A549 (cell line): Measurements from ENCODE around the gene PRKCG. TPM values are rescaled to one million over a fixed set of nuclear protein-coding genes. Genes with fewer than 3 reads are reported as not detected.

Source experiments
- ATAC-seq, 2 experiments: fragments of 200-7000 bp in 1 of 2; fragments of >200 bp in 1 of 2; cut with Nextera tagmentation in 1 of 2; cut with Tn5 transposase in 1 of 2; 3 replicates each; pipeline versions ENCODE4 v1.8.0 to v1.9.1; 2018 to 2020; ENCODE audit warnings: mild to moderate bottlenecking in 1 of 2, moderate library complexity in 1 of 2
- CTCF ChIA-PET: fragments of 300-600 bp; sonication (Branson Sonifier 250); formaldehyde crosslinking; extraction: SDS; loops from one replicate; lab custom pipeline; 2021; ENCODE audit warnings: antibody characterized with exemption, inconsistent platforms; lab: Yijun Ruan, JAX
- POLR2A ChIA-PET: fragments of 350-600 bp; formaldehyde crosslinking; extraction: SDS; loops from one replicate; lab custom pipeline; 2021; ENCODE audit warnings: antibody characterized with exemption, inconsistent platforms; lab: Yijun Ruan, JAX
- DNase-seq, 2 experiments: peaks; one replicate each; pipeline versions ENCODE4 v3.0.0 to v3.0.0-alpha.2; 2011 to 2016; ENCODE audit warnings: low read depth in 1 of 2, low spot score in 1 of 2
- FAIRE-seq: peaks from 2 replicates; lab custom pipeline; 2011; peaks lifted over from hg19 to GRCh38; lab: Jason Lieb, UNC
- H3K27ac ChIP-seq, 2 experiments: fragments of >200 bp; sonication (Bioruptor Twin); formaldehyde crosslinking; 3 replicates each; pipeline ENCODE4 v1.5.1; 2016 to 2017
- H3K4me1 ChIP-seq: fragments of >200 bp; sonication (Bioruptor Twin); formaldehyde crosslinking; 3 replicates; pipeline ENCODE4 v1.6.1; 2016
- H3K4me2 ChIP-seq: fragments of >200 bp; sonication (Bioruptor Twin); formaldehyde crosslinking; 3 replicates; pipeline ENCODE4 v1.6.1; 2016
- H3K4me3 ChIP-seq: fragments of >200 bp; sonication (Bioruptor Twin); formaldehyde crosslinking; 3 replicates; pipeline ENCODE4 v1.5.1; 2016
- H3K9me3 ChIP-seq: fragments of >200 bp; sonication (Bioruptor Twin); formaldehyde crosslinking; 3 replicates; pipeline ENCODE4 v1.6.1; 2016
- ATOH8 ChIP-seq: fragments of 250-450 bp; sonication (Bioruptor Pico); IDR thresholded peaks from 2 replicates; pipeline ENCODE4 v1.5.0; 2020; ENCODE audit warnings: low read depth, mild to moderate bottlenecking, moderate library complexity
- BCL3 ChIP-seq: fragments of >200 bp; sonication (Bioruptor Twin); formaldehyde crosslinking; IDR thresholded peaks from 3 replicates; pipeline ENCODE4 v1.6.1; 2016
- BHLHE40 ChIP-seq: IDR thresholded peaks from 2 replicates; pipeline ENCODE4 v1.6.1; 2012; ENCODE audit warnings: low read depth, low read length, inconsistent platforms
- CBX8 ChIP-seq: fragments of 200-600 bp; sonication (generic); IDR thresholded peaks from 2 replicates; pipeline ENCODE4 v1.6.1; 2016
- CEBPB ChIP-seq, 2 experiments: fragments of >200 bp in 1 of 2; sonication (Bioruptor Twin) in 1 of 2; formaldehyde crosslinking in 1 of 2; IDR thresholded peaks; 2 replicates each; pipeline ENCODE4 v1.6.1; 2012 to 2016
- CTCF ChIP-seq: fragments of >200 bp; sonication (Bioruptor Twin); formaldehyde crosslinking; IDR thresholded peaks from 3 replicates; pipeline ENCODE4 v1.5.1; 2016
- E2F6 ChIP-seq: IDR thresholded peaks from 2 replicates; pipeline ENCODE4 v1.6.1; 2012; ENCODE audit warnings: low read depth, borderline replicate concordance
- ELK1 ChIP-seq: fragments of 150-350 bp; IDR thresholded peaks from 2 replicates; pipeline ENCODE4 v1.6.1; 2014; ENCODE audit warnings: low read depth, mild to moderate bottlenecking, low read length
- FOSB ChIP-seq: fragments of 250-450 bp; sonication (Bioruptor Pico); IDR thresholded peaks from 2 replicates; pipeline ENCODE4 v1.5.0; 2020; ENCODE audit warnings: mild to moderate bottlenecking, moderate library complexity
- FOSL2 ChIP-seq, 2 experiments: fragments of 450-650 bp in 1 of 2; fragments of >200 bp in 1 of 2; sonication (Bioruptor Twin) in 1 of 2; formaldehyde crosslinking; IDR thresholded peaks; 2 replicates each; pipeline versions ENCODE4 v1.5.0 to v1.6.1; 2016 to 2020; ENCODE audit warnings: mild to moderate bottlenecking in 1 of 2, moderate library complexity in 1 of 2
- FOXS1 ChIP-seq: fragments of 250-450 bp; sonication (Bioruptor Pico); IDR thresholded peaks from 2 replicates; pipeline ENCODE4 v1.5.0; 2020; ENCODE audit warnings: mild to moderate bottlenecking, moderate library complexity
- JUN ChIP-seq, 2 experiments: fragments of >200 bp; sonication (Bioruptor Twin); formaldehyde crosslinking; IDR thresholded peaks; 2 replicates in 1 of 2; 3 replicates in 1 of 2; pipeline ENCODE4 v1.6.1; 2016 to 2017
- MAX ChIP-seq: IDR thresholded peaks from 2 replicates; pipeline ENCODE4 v1.6.1; 2012
- NPAS2 ChIP-seq: fragments of 250-450 bp; sonication (Bioruptor Pico); IDR thresholded peaks from 2 replicates; pipeline ENCODE4 v1.8.0; 2022; ENCODE audit warnings: mild to moderate bottlenecking, moderate library complexity, borderline replicate concordance
- NR3C1 ChIP-seq: fragments of >200 bp; sonication (Bioruptor Twin); formaldehyde crosslinking; IDR thresholded peaks from 3 replicates; pipeline ENCODE4 v1.6.1; 2017
- POLR2A ChIP-seq: IDR thresholded peaks from 2 replicates; pipeline ENCODE4 v1.6.1; 2012; ENCODE audit warnings: mild to moderate bottlenecking, low read length
- RFX5 ChIP-seq: fragments of 450-650 bp; IDR thresholded peaks from 2 replicates; pipeline ENCODE4 v1.7.1; 2014; ENCODE audit warnings: antibody characterized with exemption, mild to moderate bottlenecking, moderate library complexity
- SMC3 ChIP-seq: fragments of >200 bp; sonication (Bioruptor Twin); formaldehyde crosslinking; IDR thresholded peaks from 3 replicates; pipeline ENCODE4 v1.6.1; 2018; ENCODE audit warnings: inconsistent platforms
- ZFP36 ChIP-seq: fragments of 450-650 bp; IDR thresholded peaks from 2 replicates; pipeline ENCODE4 v1.6.1; 2014; ENCODE audit warnings: borderline replicate concordance; ENCODE audit not compliant: partially characterized antibody
- ZSCAN20 ChIP-seq: fragments of 250-450 bp; sonication (Bioruptor Pico); IDR thresholded peaks from 2 replicates; pipeline ENCODE4 v1.8.0; 2022; ENCODE audit warnings: mild to moderate bottlenecking, moderate library complexity
- WGBS: methylation state at CpG from one replicate; pipeline ENCODE4 v1.1.6; 2017; ENCODE audit errors: missing lambda C conversion rate; 5-methylcytosine and 5-hydroxymethylcytosine counted together
- polyA plus RNA-seq, 4 experiments: library from polyadenylated mRNA; depleted of rRNA in 3 of 4; stranded (reverse); fragments of >200 nt; fragmentation: RNase III in 1 of 4; extraction: RNeasy Plus Mini Kit Qiagen cat#74134 plus additional on column Dnase treatment in 1 of 4; gene quantifications; 2 replicates in 3 of 4; 3 replicates in 1 of 4; pipeline ENCODE4 v1.2.3, GENCODE V29; 2011 to 2017

The PRKCG gene
- polyA plus RNA-seq, 2 of the 4 experiments (the other 2 are of a cell fraction): 0.61 to 0.81 TPM

- no peak for DNase-seq
- Histone ChIP-seq H3K4me1 (peaks cover 15% of the 10 kb centered on the region; the same call in 2 of the 3 replicates), H3K9me3 (no peaks in the 10 kb centered on the region), H3K27ac (no peak overlapping the region), H3K4me2 (no peak overlapping the region), H3K4me3 (no peak overlapping the region)
- 48% methylated on average over 4 of the region's 4 CpGs for WGBS
- no peak for FAIRE-seq
- ChIA-PET POLR2A (interaction anchor here (1.0 kb wide), 1 partner anchor 31 kb away, joined by 4 read pairs; no protein-coding TSS in a partner anchor), CTCF (interaction anchor here (1.6 to 6.3 kb wide), 6 partner anchors 9 to 133 kb away, joined by 4 to 38 read pairs (median 8); partner anchors contain the start of genes CACNG7 and PRKCG)
- ATAC-seq: no peak
- TF ChIP-seq BCL3 (no peak), FOSL2 (IDR thresholded peaks at IDR 0.05) (no peak), FOSL2 (CRISPR knock-in tag; IDR thresholded peaks at IDR 0.05) (no peak), ZFP36 (peak; percentile 73)
Measured at GRCh38 chr19:53897459-53897858, 15.5 kb downstream of the PRKCG start.

GRCh38 chr19:53898166-53898565, 16.2 kb downstream of the PRKCG start:
- ATAC-seq (peak; percentile 17; a peak in 3 of 6 replicates), DNase-seq (no peak), FAIRE-seq (no peak)
- peak overlapping the region; percentile 73 for H3K4me2 ChIP-seq
- no peak overlapping the region; a peak in 1 of 6 replicates for H3K27ac ChIP-seq
- no peak overlapping the region for H3K4me3 ChIP-seq
- no peaks in the 10 kb centered on the region for H3K9me3 ChIP-seq
- ChIA-PET CTCF (interaction anchor here (0.9 to 7.2 kb wide), 9 partner anchors 9 to 133 kb away, joined by 3 to 62 read pairs (median 4); partner anchors contain the start of genes CACNG7 and PRKCG), POLR2A (interaction anchor here (0.9 to 1.0 kb wide), 2 partner anchors 16 to 32 kb away, joined by 4 to 7 read pairs; no protein-coding TSS in a partner anchor)
- H3K4me1 ChIP-seq: peaks cover 15% of the 10 kb centered on the region; the same call in 2 of the 3 replicates
- WGBS: 63% methylated on average over 16 of the region's 16 CpGs
- no peak for TF ChIP-seq MAX
- TF ChIP-seq ATOH8 (CRISPR knock-in tag): no peak
- TF ChIP-seq ELK1: no peak
- TF ChIP-seq ZSCAN20 (CRISPR knock-in tag): no peak
- no peak for TF ChIP-seq FOSL2 (IDR thresholded peaks at IDR 0.05)
- TF ChIP-seq FOSL2 (CRISPR knock-in tag; IDR thresholded peaks at IDR 0.05): no peak
- no peak for TF ChIP-seq NPAS2
- TF ChIP-seq JUN (IDR thresholded peaks at IDR 0.05): no peak
- no peak for TF ChIP-seq FOSB (CRISPR knock-in tag)

GRCh38 chr19:53898636-53899341, 16.8 kb downstream of the PRKCG start:
- H3K9me3 ChIP-seq: no peaks in the 10 kb centered on the region
- no peak for FAIRE-seq
- CTCF ChIA-PET: interaction anchor here (0.9 to 7.2 kb wide), 9 partner anchors 9 to 133 kb away, joined by 3 to 62 read pairs (median 4); partner anchors contain the start of genes CACNG7 and PRKCG
- no peak for TF ChIP-seq POLR2A
- TF ChIP-seq FOSL2 (IDR thresholded peaks at IDR 0.05): no peak
- TF ChIP-seq FOSL2 (CRISPR knock-in tag; IDR thresholded peaks at IDR 0.05): no peak
- no peak for TF ChIP-seq E2F6
- TF ChIP-seq BHLHE40: no peak
- no peak for TF ChIP-seq RFX5
- no peak for TF ChIP-seq FOXS1 (CRISPR knock-in tag)
- TF ChIP-seq NR3C1: no peak
- no peak for TF ChIP-seq CBX8
- TF ChIP-seq SMC3: no peak
- no peak for TF ChIP-seq CEBPB (IDR thresholded peaks at IDR 0.05)
- TF ChIP-seq CTCF: no peak
- TF ChIP-seq, all 56 proteins: peak for 0
- DNase-seq: peak in 1 of 2 experiments; percentile 69
- Histone ChIP-seq H3K4me1 (peaks cover 15% of the 10 kb centered on the region; the same call in 2 of the 3 replicates), H3K27ac (peak overlapping the region in 1 of 2 experiments; percentile 8; a peak in 1 of 6 replicates), H3K4me2 (peak overlapping the region; percentile 73), H3K4me3 (peak overlapping the region; percentile 32; the same call in 2 of the 3 replicates)
- ATAC-seq: peak; percentile 40 to 66; a peak in 5 of 6 replicates
- POLR2A ChIA-PET: interaction anchor here (0.9 to 1.4 kb wide), 2 partner anchors 9 to 15 kb away, joined by 7 read pairs; no protein-coding TSS in a partner anchor
- WGBS: 17% methylated on average over 25 of the region's 42 CpGs
